ENCODE measurements around the gene BTNL8. TPM values are rescaled to one million over a fixed set of nuclear protein-coding genes. Genes with fewer than 3 reads are reported as not detected.

The BTNL8 gene
- total and polyA plus RNA-seq, 2 donors from 2014 or later = 0.19 to 1.2 TPM

DNA sequence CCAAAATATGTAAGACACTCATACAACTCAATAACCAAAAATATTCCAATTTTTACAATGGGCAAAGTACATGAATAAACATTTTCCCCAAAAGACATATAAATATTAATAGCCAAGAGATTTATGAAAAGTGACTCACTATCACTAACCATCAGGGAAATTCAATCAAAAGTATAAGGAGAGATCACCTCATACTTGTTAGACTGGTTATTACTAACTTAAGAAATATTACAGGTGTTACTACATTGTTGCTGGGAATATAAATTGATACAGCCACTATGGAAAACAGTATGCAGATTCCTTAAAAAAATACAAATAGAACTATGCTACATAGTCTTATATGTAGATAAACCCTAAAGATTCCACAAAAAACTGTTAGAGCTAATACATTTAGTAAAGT is 21.8 kb downstream of the BTNL8 start:
- no peak for FAIRE-seq
- no peak for DNase-seq
- H3K27ac ChIP-seq (ENCODE audit: low read depth in 2 of 2, low read length in 2 of 2) = no peak overlapping the region
- TF ChIP-seq, protein P1, sequence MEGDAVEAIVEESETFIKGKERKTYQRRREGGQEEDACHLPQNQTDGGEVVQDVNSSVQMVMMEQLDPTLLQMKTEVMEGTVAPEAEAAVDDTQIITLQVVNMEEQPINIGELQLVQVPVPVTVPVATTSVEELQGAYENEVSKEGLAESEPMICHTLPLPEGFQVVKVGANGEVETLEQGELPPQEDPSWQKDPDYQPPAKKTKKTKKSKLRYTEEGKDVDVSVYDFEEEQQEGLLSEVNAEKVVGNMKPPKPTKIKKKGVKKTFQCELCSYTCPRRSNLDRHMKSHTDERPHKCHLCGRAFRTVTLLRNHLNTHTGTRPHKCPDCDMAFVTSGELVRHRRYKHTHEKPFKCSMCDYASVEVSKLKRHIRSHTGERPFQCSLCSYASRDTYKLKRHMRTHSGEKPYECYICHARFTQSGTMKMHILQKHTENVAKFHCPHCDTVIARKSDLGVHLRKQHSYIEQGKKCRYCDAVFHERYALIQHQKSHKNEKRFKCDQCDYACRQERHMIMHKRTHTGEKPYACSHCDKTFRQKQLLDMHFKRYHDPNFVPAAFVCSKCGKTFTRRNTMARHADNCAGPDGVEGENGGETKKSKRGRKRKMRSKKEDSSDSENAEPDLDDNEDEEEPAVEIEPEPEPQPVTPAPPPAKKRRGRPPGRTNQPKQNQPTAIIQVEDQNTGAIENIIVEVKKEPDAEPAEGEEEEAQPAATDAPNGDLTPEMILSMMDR (IDR thresholded peaks at IDR 0.05; ENCODE audit: borderline replicate concordance, extremely low read depth, insufficient read depth) = no peak
- intact Hi-C loops (cut with DNase I) = no loop called here
- no peaks in the 10 kb centered on the region for H3K4me1 ChIP-seq (ENCODE audit: control insufficient read depth in 2 of 3, insufficient read depth in 2 of 3, low read depth in 1 of 3, low read length in 3 of 3)
- H3K4me3 ChIP-seq (ENCODE audit: low read length in 3 of 3) = no peak overlapping the region
- H3K36me3 ChIP-seq (ENCODE audit: control insufficient read depth in 2 of 3, insufficient read depth in 3 of 3, low read length in 3 of 3) = no peaks in the 10 kb centered on the region
- peaks cover 0 to 7% (median 2%) of the 10 kb centered on the region in 3 donors for H3K9me3 ChIP-seq (ENCODE audit: control insufficient read depth in 2 of 3, insufficient read depth in 1 of 3, low read length in 3 of 3)
- no peak overlapping the region for H3K9ac ChIP-seq (ENCODE audit: low read length in 3 of 3)
- H3K27me3 ChIP-seq (ENCODE audit: control insufficient read depth, insufficient read depth, low read length) = no peaks in the 10 kb centered on the region

DNA sequence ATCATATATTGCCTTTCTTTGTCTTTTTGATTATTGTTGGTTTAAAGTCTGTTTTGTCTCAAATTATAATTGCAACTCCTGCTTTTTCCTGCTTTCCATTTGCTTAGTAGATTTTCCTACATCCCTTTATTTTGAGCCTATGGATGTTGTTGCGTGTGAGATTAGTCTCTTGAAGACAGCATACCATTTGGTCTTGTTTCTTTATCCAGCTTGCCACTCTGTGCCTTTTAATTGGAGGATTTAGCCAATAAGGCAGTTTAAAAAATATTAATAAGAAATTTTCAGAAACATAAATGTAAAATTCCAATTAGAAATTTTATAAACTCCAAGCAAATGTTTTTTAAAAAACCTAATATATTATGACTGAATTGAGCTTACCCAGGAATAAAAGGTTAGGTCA is 24.0 kb downstream of the BTNL8 start:
- H3K27ac ChIP-seq (ENCODE audit: low read depth in 2 of 2, low read length in 2 of 2) = no peak overlapping the region
- H3K9ac ChIP-seq (ENCODE audit: low read length in 3 of 3) = no peak overlapping the region
- no peaks in the 10 kb centered on the region for H3K4me1 ChIP-seq (ENCODE audit: control insufficient read depth in 2 of 3, insufficient read depth in 2 of 3, low read depth in 1 of 3, low read length in 3 of 3)
- no peak for DNase-seq
- no peaks in the 10 kb centered on the region for H3K27me3 ChIP-seq (ENCODE audit: control insufficient read depth, insufficient read depth, low read length)
- peaks cover 0 to 7% (median 2%) of the 10 kb centered on the region in 3 donors for H3K9me3 ChIP-seq (ENCODE audit: control insufficient read depth in 2 of 3, insufficient read depth in 1 of 3, low read length in 3 of 3)
- H3K36me3 ChIP-seq (ENCODE audit: control insufficient read depth in 2 of 3, insufficient read depth in 3 of 3, low read length in 3 of 3) = no peaks in the 10 kb centered on the region
- H3K4me3 ChIP-seq (ENCODE audit: low read length in 3 of 3) = no peak overlapping the region
- TF ChIP-seq, protein P1 (IDR thresholded peaks at IDR 0.05; ENCODE audit: borderline replicate concordance, extremely low read depth, insufficient read depth) = no peak
- intact Hi-C loops (cut with DNase I) = no loop called here
- no peak for FAIRE-seq

DNA sequence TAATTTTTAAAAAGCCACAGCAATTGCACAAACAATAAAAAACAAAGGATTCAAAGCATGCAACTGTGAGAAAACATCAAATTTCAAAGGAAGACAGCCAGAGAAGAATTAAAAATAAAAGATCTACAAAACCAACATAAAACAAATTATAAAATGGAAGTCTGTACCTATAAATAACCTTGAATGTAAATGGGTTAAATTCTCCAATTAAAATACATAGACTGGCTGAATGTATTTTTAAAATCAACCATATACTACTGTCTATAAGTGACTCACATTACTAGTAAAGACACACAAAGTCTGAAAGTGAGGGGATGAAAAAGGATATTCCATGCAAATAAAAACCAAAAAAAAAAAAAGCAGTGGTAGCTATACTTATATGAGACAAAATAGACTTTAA is 33.7 kb downstream of the BTNL8 start:
- TF ChIP-seq, protein P1 (IDR thresholded peaks at IDR 0.05; ENCODE audit: borderline replicate concordance, extremely low read depth, insufficient read depth) = no peak
- FAIRE-seq = no peak
- DNase-seq = no peak
- Histone ChIP-seq H3K27me3 (ENCODE audit: control insufficient read depth, insufficient read depth, low read length) (no peaks in the 10 kb centered on the region), H3K27ac (ENCODE audit: low read depth in 2 of 2, low read length in 2 of 2) (no peak overlapping the region), H3K9ac (ENCODE audit: low read length in 3 of 3) (no peak overlapping the region), H3K4me1 (ENCODE audit: control insufficient read depth in 2 of 3, insufficient read depth in 2 of 3, low read depth in 1 of 3, low read length in 3 of 3) (no peaks in the 10 kb centered on the region), H3K4me3 (ENCODE audit: low read length in 3 of 3) (no peak overlapping the region), H3K9me3 (ENCODE audit: control insufficient read depth in 2 of 3, insufficient read depth in 1 of 3, low read length in 3 of 3) (peaks cover 0 to 30% (median 3%) of the 10 kb centered on the region in 3 donors), H3K36me3 (ENCODE audit: control insufficient read depth in 2 of 3, insufficient read depth in 3 of 3, low read length in 3 of 3) (no peaks in the 10 kb centered on the region)
- intact Hi-C loops (cut with DNase I) = no loop called here

DNA sequence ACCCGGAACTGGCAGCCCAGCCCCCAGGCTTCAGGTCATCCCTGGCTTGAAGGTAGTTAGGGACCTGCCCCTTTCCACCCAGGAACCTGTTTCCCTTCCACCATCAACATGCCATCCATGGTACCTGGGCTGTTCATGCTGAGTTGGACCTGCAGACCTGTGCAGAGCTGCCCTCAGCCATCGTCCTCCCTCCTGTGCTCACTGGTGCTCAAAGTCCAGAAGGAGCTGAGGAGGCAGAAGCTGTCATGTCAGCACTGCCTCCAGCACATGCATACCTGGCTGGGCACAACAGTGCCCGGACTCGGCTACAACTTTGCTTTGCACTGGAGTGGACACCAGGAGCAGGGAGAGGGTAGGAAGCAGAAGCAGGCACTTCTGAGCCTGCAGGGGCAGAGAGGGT is 36.2 kb downstream of the BTNL8 start:
- no peak overlapping the region for H3K9ac ChIP-seq (ENCODE audit: low read length in 3 of 3)
- H3K4me1 ChIP-seq (ENCODE audit: control insufficient read depth in 2 of 3, insufficient read depth in 2 of 3, low read depth in 1 of 3, low read length in 3 of 3) = no peaks in the 10 kb centered on the region
- intact Hi-C loops (cut with DNase I) = no loop called here
- FAIRE-seq (no peak), DNase-seq (no peak)
- no peaks in the 10 kb centered on the region for H3K36me3 ChIP-seq (ENCODE audit: control insufficient read depth in 2 of 3, insufficient read depth in 3 of 3, low read length in 3 of 3)
- H3K9me3 ChIP-seq (ENCODE audit: control insufficient read depth in 2 of 3, insufficient read depth in 1 of 3, low read length in 3 of 3) = peaks cover 0 to 33% (median 3%) of the 10 kb centered on the region in 3 donors
- TF ChIP-seq, protein P1 (IDR thresholded peaks at IDR 0.05; ENCODE audit: borderline replicate concordance, extremely low read depth, insufficient read depth) = no peak
- H3K27ac ChIP-seq (ENCODE audit: low read depth in 2 of 2, low read length in 2 of 2) = no peak overlapping the region
- H3K4me3 ChIP-seq (ENCODE audit: low read length in 3 of 3) = no peak overlapping the region
- no peaks in the 10 kb centered on the region for H3K27me3 ChIP-seq (ENCODE audit: control insufficient read depth, insufficient read depth, low read length)

All from kidney (tissue), 14 donors.